Thyroid gland (tissue), 4 donors: ENCODE measurements around the gene C5orf58. TPM values are rescaled to one million over a fixed set of nuclear protein-coding genes. Genes with fewer than 3 reads are reported as not detected.

ENCODE experiments used
- DNase-seq, 2 donors: peaks; one replicate each; pipeline ENCODE4 v3.0.0-alpha.2; 2019
- H3K27ac ChIP-seq, 3 donors: fragments of 200-600 bp; sonication (generic); 1 replicate in 2 of 3; 2 replicates in 1 of 3; pipeline ENCODE4 v1.5.1; 2016 to 2019; ENCODE audit warnings: mild to moderate bottlenecking in 1 of 3, moderate library complexity in 1 of 3
- H3K27me3 ChIP-seq: fragments of 200-600 bp; sonication (generic); one replicate; pipeline ENCODE4 v1.5.1; 2019
- H3K36me3 ChIP-seq, 2 donors: fragments of 200-600 bp; sonication (generic); one replicate each; pipeline ENCODE4 v1.5.1; 2016 to 2019
- H3K4me1 ChIP-seq, 2 donors: fragments of 200-600 bp; sonication (generic); one replicate each; pipeline ENCODE4 v1.5.1; 2017 to 2019
- H3K4me3 ChIP-seq, 3 donors: fragments of 200-600 bp; sonication (generic); replicated peaks in 1 of 3; 1 replicate in 2 of 3; 2 replicates in 1 of 3; pipeline ENCODE4 v1.5.1; 2016; ENCODE audit warnings: mild to moderate bottlenecking in 1 of 3
- H3K9me3 ChIP-seq: fragments of 200-600 bp; sonication (generic); one replicate; pipeline ENCODE4 v1.5.1; 2017
- CTCF ChIP-seq, 6 experiments: fragments of 200-600 bp in 3 of 6; fragments of 450-650 bp in 3 of 6; sonication (generic) in 3 of 6; IDR thresholded peaks; one replicate each; pipeline ENCODE4 v1.5.1; 2016 to 2019; ENCODE audit warnings: antibody characterized with exemption in 6 of 6, mild to moderate bottlenecking in 2 of 6, inconsistent platforms in 1 of 6, moderate library complexity in 1 of 6
- POLR2A ChIP-seq, 2 donors: fragments of 450-650 bp; IDR thresholded peaks; one replicate each; pipeline ENCODE4 v1.6.1; 2017; ENCODE audit warnings: antibody characterized with exemption in 2 of 2, mild to moderate bottlenecking in 2 of 2, moderate library complexity in 1 of 2
- WGBS, 2 donors: methylation state at CpG; one replicate each; pipeline ENCODE4 v1.1.5; 2017; 5-methylcytosine and 5-hydroxymethylcytosine counted together
- intact Hi-C: fragments of 100-400 bp; cut with DNase I; formaldehyde crosslinking; loops from one replicate; pipeline ENCODE4 v1.15.1; 2023
- total RNA-seq, 4 donors: library from RNA; depleted of rRNA; stranded (reverse); fragments of >200 nt; gene quantifications; one replicate each; pipeline ENCODE4 v1.2.3, GENCODE V29; 2016

The C5orf58 gene
- total RNA-seq, 4 donors from 2014 or later, result not detected

- intact Hi-C loops, result no loop called here
- TF ChIP-seq POLR2A (IDR thresholded peaks at IDR 0.05) (no peak), CTCF (IDR thresholded peaks at IDR 0.05) (peak in 3 of 6 experiments; percentile 28 to 37 (median 34))
Measured at GRCh38 chr5:170216257-170216864, 16.4 kb upstream of the C5orf58 start.

GRCh38 chr5:170217831-170218230 is 15.0 kb upstream of the C5orf58 start:
- no peak for DNase-seq
- Histone ChIP-seq H3K36me3 (no peaks in the 10 kb centered on the region), H3K4me1 (no peaks in the 10 kb centered on the region), H3K4me3 (no peak overlapping the region), H3K27me3 (no peaks in the 10 kb centered on the region), H3K9me3 (no peaks in the 10 kb centered on the region), H3K27ac (no peak overlapping the region)
- WGBS, 2 donors, result 84 to 87% methylated on average over 5 of the region's 5 CpGs
- TF ChIP-seq POLR2A (IDR thresholded peaks at IDR 0.05), result no peak
- TF ChIP-seq CTCF (IDR thresholded peaks at IDR 0.05), result no peak
- intact Hi-C loops, result no loop called here

More at GRCh38 chr5:170216257-170216864, 16.4 kb upstream of the C5orf58 start:
- no peaks in the 10 kb centered on the region for H3K9me3 ChIP-seq
- no peak overlapping the region for H3K4me3 ChIP-seq
- H3K27ac ChIP-seq, result no peak overlapping the region
- H3K36me3 ChIP-seq, result no peaks in the 10 kb centered on the region
- DNase-seq, result no peak
- H3K27me3 ChIP-seq, result no peaks in the 10 kb centered on the region
- H3K4me1 ChIP-seq, result no peaks in the 10 kb centered on the region

- intact Hi-C loops, result no loop called here
- no peak for DNase-seq
- H3K4me3 ChIP-seq, result no peak overlapping the region
- no peak for TF ChIP-seq POLR2A (IDR thresholded peaks at IDR 0.05)
- no peak for TF ChIP-seq CTCF (IDR thresholded peaks at IDR 0.05)
- no peaks in the 10 kb centered on the region for H3K27me3 ChIP-seq
- 32 to 48% methylated on average over 1 of the region's 1 CpG for WGBS, 2 donors
- H3K9me3 ChIP-seq, result no peaks in the 10 kb centered on the region
- no peak overlapping the region for H3K27ac ChIP-seq
- H3K4me1 ChIP-seq, result no peaks in the 10 kb centered on the region
- no peaks in the 10 kb centered on the region for H3K36me3 ChIP-seq
Measured at GRCh38 chr5:170218726-170219125, 14.1 kb upstream of the C5orf58 start.

GRCh38 chr5:170219615-170220014 is 13.2 kb upstream of the C5orf58 start:
- Histone ChIP-seq H3K27me3 (no peaks in the 10 kb centered on the region), H3K27ac (no peak overlapping the region), H3K4me1 (no peaks in the 10 kb centered on the region), H3K9me3 (no peaks in the 10 kb centered on the region), H3K36me3 (no peaks in the 10 kb centered on the region), H3K4me3 (no peak overlapping the region)
- TF ChIP-seq POLR2A (IDR thresholded peaks at IDR 0.05), result no peak
- TF ChIP-seq CTCF (IDR thresholded peaks at IDR 0.05), result no peak
- intact Hi-C loops, result no loop called here
- no peak for DNase-seq
- 81 to 85% methylated on average over 2 of the region's 2 CpGs for WGBS, 2 donors

- DNase-seq, result no peak
- no peak overlapping the region for H3K4me3 ChIP-seq
- WGBS, 2 donors, result 87 to 100% methylated on average over 2 of the region's 2 CpGs
- H3K27me3 ChIP-seq, result no peaks in the 10 kb centered on the region
- TF ChIP-seq CTCF (IDR thresholded peaks at IDR 0.05), result no peak
- TF ChIP-seq POLR2A (IDR thresholded peaks at IDR 0.05), result no peak
- intact Hi-C loops, result no loop called here
- no peak overlapping the region for H3K27ac ChIP-seq
- H3K9me3 ChIP-seq, result no peaks in the 10 kb centered on the region
- H3K4me1 ChIP-seq, result no peaks in the 10 kb centered on the region
- no peaks in the 10 kb centered on the region for H3K36me3 ChIP-seq
Measured at GRCh38 chr5:170220191-170220590, 12.6 kb upstream of the C5orf58 start.
